Heart left ventricle (tissue), 16 donors: ENCODE results near the gene HOXC10. TPM values are rescaled to one million over a fixed set of nuclear protein-coding genes. Genes with fewer than 3 reads are reported as not detected.

Experiments
- ATAC-seq, 4 donors: fragments of 200-7000 bp; cut with Tn5 transposase; one replicate each; pipeline ENCODE4 v1.9.1; 2020 to 2022; ENCODE audit warnings: moderate library complexity in 4 of 4, mild to moderate bottlenecking in 3 of 4, moderate number of reproducible peaks in 1 of 4
- DNase-seq, 5 donors: peaks; one replicate each; pipeline ENCODE4 v3.0.0-alpha.2; 2020
- H3K27ac ChIP-seq, 12 donors: fragments of 200-600 bp; sonication (generic) in 4 of 12; one replicate each; pipeline versions ENCODE4 v1.5.0 to v1.8.0; 2016 to 2022; ENCODE audit warnings: mild to moderate bottlenecking in 2 of 12
- H3K27me3 ChIP-seq, 9 donors: fragments of 200-600 bp; sonication (generic) in 2 of 9; one replicate each; pipeline versions ENCODE4 v1.5.1 to v1.8.0; 2016 to 2022; ENCODE audit warnings: mild to moderate bottlenecking in 3 of 9
- H3K36me3 ChIP-seq, 9 donors: fragments of 200-600 bp; sonication (generic) in 2 of 9; one replicate each; pipeline versions ENCODE4 v1.5.0 to v1.8.0; 2018 to 2022; ENCODE audit warnings: mild to moderate bottlenecking in 2 of 9
- H3K4me1 ChIP-seq, 12 donors: fragments of 200-600 bp; sonication (generic) in 4 of 12; one replicate each; pipeline versions ENCODE4 v1.5.0 to v1.8.0; 2016 to 2022; ENCODE audit warnings: mild to moderate bottlenecking in 3 of 12
- H3K4me3 ChIP-seq, 12 donors: fragments of 200-600 bp; sonication (generic) in 4 of 12; one replicate each; pipeline versions ENCODE4 v1.5.0 to v1.8.0; 2017 to 2022; ENCODE audit warnings: mild to moderate bottlenecking in 9 of 12, moderate library complexity in 4 of 12
- H3K9me3 ChIP-seq, 12 donors: fragments of 200-600 bp; sonication (generic) in 4 of 12; one replicate each; pipeline versions ENCODE4 v1.5.0 to v1.8.0; 2016 to 2022; ENCODE audit warnings: mild to moderate bottlenecking in 1 of 12
- CTCF ChIP-seq, 12 donors: fragments of 200-600 bp; sonication (generic) in 4 of 12; IDR thresholded peaks; one replicate each; pipeline versions ENCODE4 v1.5.0 to v1.8.0; 2018 to 2022; ENCODE audit warnings: antibody characterized with exemption in 12 of 12, mild to moderate bottlenecking in 5 of 12
- POLR2A ChIP-seq, 2 donors: fragments of 450-650 bp; IDR thresholded peaks; one replicate each; pipeline ENCODE4 v1.6.1; 2017; ENCODE audit warnings: antibody characterized with exemption in 2 of 2, mild to moderate bottlenecking in 2 of 2, moderate library complexity in 2 of 2
- WGBS, 4 donors: extraction: QIAGEN DNeasy Blood & Tissue Kit in 2 of 4; methylation state at CpG; one replicate each; pipeline versions ENCODE4 v1.1.5 to v1.1.7; 2013 to 2018; 5-methylcytosine and 5-hydroxymethylcytosine counted together
- intact Hi-C, 10 donors: fragments of 100-400 bp; cut with DNase I; formaldehyde crosslinking; loops; one replicate each; pipeline versions ENCODE4 v1.11.1 to v1.14.2; 2022
- polyA plus RNA-seq, 2 donors: library from polyadenylated mRNA; stranded (reverse); fragments of 200-250 nt; gene quantifications; one replicate each; pipeline ENCODE4 v1.2.3, GENCODE V29; 2013
- total RNA-seq, 9 donors: library from RNA; depleted of rRNA in 2 of 9; stranded (reverse); fragments of >200 nt in 2 of 9; fragmentation: NEBNext Ultra II Directional in 3 of 9; extraction: Animal tissue kit (Norgen Biotek cat#: 25700) in 3 of 9; gene quantifications; one replicate each; pipeline versions ENCODE4 v1.1.0 to v1.2.4, GENCODE V29; 2016 to 2023
- donor health status: ischemic (EF 13 %, LVEDD 7.1; RV severe dilation, severe dysfunction).
- donor health status: healthy with polysubstance abuse.
- donor health status: DM: no; HTN: yes; CAD: no.
- donor health status: DM: no; HTN: no; CAD: no.
- donor health status: ischemic (EF 25% LVEDD 6.9; RV normal size, moderate dysfunction).
- donor health status: ischemic (EF 25% LVEDD 5.7; RV mildly dilated, moderate dysfunction).
- donor health status: healthy.
- donor health status: DM: yes; HTN: yes; CAD: no.
- donor health status: ischemic (EF 35%, LVEDD 5.7; RV mildly dilated, moderate dysfunction).
- donor health status: nonischemic (EF 11% LVEDD 7.7; RV severe dilation, severe dysfunction).
- donor health status: DM: yes; HTN: yes; CAD: no.
- donor health status: PGD.
- donor health status: ischemic (EF 29% LVEDD 5.4; RV normal size, mild dysfunction).
- donor health status: nonischemic (EF 23%, LVEDD 6.1; RV moderate dilation, normal function).

Gene HOXC10
- total and polyA plus RNA-seq, 11 donors, result not detected

- no peaks in the 10 kb centered on the region for H3K9me3 ChIP-seq
- 13 to 21% (median 16%) methylated on average over 23 of the region's 23 CpGs for WGBS, 4 donors
- H3K27me3 ChIP-seq, result peaks cover 64 to 100% (median 98%) of the 10 kb centered on the region in 9 donors
- H3K4me1 ChIP-seq, result peaks cover 0 to 25% (median 0%) of the 10 kb centered on the region in 12 donors
- ATAC-seq (no peak), DNase-seq (no peak)
- H3K4me3 ChIP-seq, result no peak overlapping the region
- intact Hi-C loops, result no loop called here
- TF ChIP-seq CTCF (IDR thresholded peaks at IDR 0.05) (no peak), POLR2A (IDR thresholded peaks at IDR 0.05) (no peak)
- H3K36me3 ChIP-seq, result no peaks in the 10 kb centered on the region
- no peak overlapping the region for H3K27ac ChIP-seq
Observed at GRCh38 chr12:53937596-53938325, 47.2 kb upstream of the HOXC10 start.

- H3K36me3 ChIP-seq, result no peaks in the 10 kb centered on the region
- H3K27ac ChIP-seq, result no peak within 1 kb of the TSS
- no peak for DNase-seq
- TF ChIP-seq POLR2A (IDR thresholded peaks at IDR 0.05) (no peak), CTCF (IDR thresholded peaks at IDR 0.05) (no peak)
- H3K4me3 ChIP-seq, result no peak within 1 kb of the TSS
- H3K27me3 ChIP-seq, result peaks cover 62 to 100% (median 97%) of the 10 kb centered on the region in 9 donors
- no peaks in the 10 kb centered on the region for H3K9me3 ChIP-seq
- peaks cover 0 to 25% (median 0%) of the 10 kb centered on the region in 12 donors for H3K4me1 ChIP-seq
- intact Hi-C loops, result no loop called here
- 2 to 3% (median 3%) methylated on average over 50 to 56 of the region's 56 CpGs for WGBS, 4 donors
- ATAC-seq, result peak in 2 of 4 donors; percentile 24 to 25
Observed at GRCh38 chr12:53938326-53939140, 46.4 kb upstream of the HOXC10 start, which contains the start of gene HOXC13. TSS of gene HOXC13 (plus strand) at chr12:53938831. CDS start at chr12:53938907, 76 bp downstream.

GRCh38 chr12:53939141-53940108 is 45.5 kb upstream of the HOXC10 start:
- Histone ChIP-seq H3K36me3 (no peaks in the 10 kb centered on the region), H3K27ac (no peak overlapping the region), H3K27me3 (peaks cover 69 to 100% (median 97%) of the 10 kb centered on the region in 9 donors), H3K4me3 (no peak overlapping the region), H3K9me3 (no peaks in the 10 kb centered on the region), H3K4me1 (peaks cover 0 to 25% (median 0%) of the 10 kb centered on the region in 12 donors)
- TF ChIP-seq CTCF (IDR thresholded peaks at IDR 0.05) (no peak), POLR2A (IDR thresholded peaks at IDR 0.05) (no peak)
- intact Hi-C loops, result no loop called here
- ATAC-seq, result no peak
- WGBS, 4 donors, result 4 to 7% (median 5%) methylated on average over 43 to 91 of the region's 91 CpGs
- no peak for DNase-seq
